GM19395 (cell line): ENCODE measurements around the gene ASS1.
"Not testable (repeated sequence)": the region's sequence is repeated elsewhere in the genome, so short reads cannot be mapped to it uniquely, and the experiment has no call there.

Source experiments
- ATAC-seq: cut with Tn5 transposase; IDR thresholded peaks from one replicate; pipeline ENCODE4 v1.9.1; 2021; ENCODE audit warnings: mild to moderate bottlenecking, moderate library complexity; ENCODE audit not compliant: unreplicated experiment

Gene ASS1

GRCh38 chr9:130433168-130433946, 11.4 kb upstream of the ASS1 start:
- ATAC-seq: no peak

- ATAC-seq: no peak
These were observed 10.9 kb upstream of the ASS1 start for GRCh38 chr9:130433947-130434262.

GRCh38 chr9:130434656-130435055, 10.1 kb upstream of the ASS1 start:
- not testable (repeated sequence) for ATAC-seq

GRCh38 chr9:130437011-130437789, 7.6 kb upstream of the ASS1 start:
- ATAC-seq: no peak

GRCh38 chr9:130438382-130438981, 6.3 kb upstream of the ASS1 start:
- no peak for ATAC-seq

GRCh38 chr9:130441031-130441430, 3.7 kb upstream of the ASS1 start:
- no peak for ATAC-seq

- ATAC-seq: no peak
These were observed 1.9 kb upstream of the ASS1 start for GRCh38 chr9:130442746-130443455.

- ATAC-seq: no peak
These were observed 1.3 kb upstream of the ASS1 start for GRCh38 chr9:130443456-130443801.

GRCh38 chr9:130443840-130444492, 795 bp upstream of the ASS1 start:
- ATAC-seq: no peak

GRCh38 chr9:130445268-130445983, 665 bp downstream of the ASS1 start:
- no peak for ATAC-seq

GRCh38 chr9:130446101-130446861, 1.5 kb downstream of the ASS1 start:
- no peak for ATAC-seq

GRCh38 chr9:130447193-130447816, 2.5 kb downstream of the ASS1 start:
- no peak for ATAC-seq

GRCh38 chr9:130448035-130448624, 3.4 kb downstream of the ASS1 start:
- no peak for ATAC-seq

GRCh38 chr9:130448771-130449603, 4.2 kb downstream of the ASS1 start:
- no peak for ATAC-seq

- ATAC-seq: no peak
These were observed 5.7 kb downstream of the ASS1 start for GRCh38 chr9:130450344-130451003.

- ATAC-seq: no peak
These were observed 6.2 kb downstream of the ASS1 start for GRCh38 chr9:130451004-130451390.
